GM20431 (cell line): ENCODE measurements around the gene UROC1.
"Not testable (repeated sequence)": the region's sequence is repeated elsewhere in the genome, so short reads cannot be mapped to it uniquely, and the experiment has no call there.

ENCODE experiments used
- in situ Hi-C: fragments of 300-500 bp; cut with MseI, MboI; formaldehyde crosslinking; loops from one replicate; pipeline ENCODE4 v1.15.0; 2020; ENCODE audit warnings: low sequenced_read_pairs; ENCODE audit not compliant: unreplicated experiment

UROC1 gene

GRCh38 chr3:126535636-126536035, 18.1 kb upstream of the UROC1 start:
- in situ Hi-C loops: no loop called here

GRCh38 chr3:126534716-126535115, 17.1 kb upstream of the UROC1 start:
- in situ Hi-C loops: not testable (repeated sequence)

GRCh38 chr3:126533506-126533905, 15.9 kb upstream of the UROC1 start:
- in situ Hi-C loops: no loop called here

- in situ Hi-C loops: no loop called here
Observed at GRCh38 chr3:126531051-126531330, 13.4 kb upstream of the UROC1 start.

- in situ Hi-C loops: no loop called here
Observed at GRCh38 chr3:126530171-126531050, 12.8 kb upstream of the UROC1 start.

- in situ Hi-C loops: no loop called here
Observed at GRCh38 chr3:126529585-126530170, 12.1 kb upstream of the UROC1 start.

- in situ Hi-C loops: no loop called here
Observed at GRCh38 chr3:126528800-126529541, 11.4 kb upstream of the UROC1 start.

- in situ Hi-C loops: no loop called here
Observed at GRCh38 chr3:126528419-126528799, 10.8 kb upstream of the UROC1 start.

GRCh38 chr3:126527455-126528211, 10.1 kb upstream of the UROC1 start:
- in situ Hi-C loops: no loop called here

- in situ Hi-C loops: no loop called here
Observed at GRCh38 chr3:126527006-126527405, 9.4 kb upstream of the UROC1 start.

- in situ Hi-C loops: no loop called here
Observed at GRCh38 chr3:126526668-126527005, 9.1 kb upstream of the UROC1 start.

- in situ Hi-C loops: no loop called here
Observed at GRCh38 chr3:126525853-126526667, 8.5 kb upstream of the UROC1 start.

- in situ Hi-C loops: no loop called here
Observed at GRCh38 chr3:126525091-126525852, 7.7 kb upstream of the UROC1 start.

- in situ Hi-C loops: no loop called here
Observed at GRCh38 chr3:126524429-126524988, 6.9 kb upstream of the UROC1 start.

- in situ Hi-C loops: no loop called here
Observed at GRCh38 chr3:126523745-126524428, 6.3 kb upstream of the UROC1 start, which contains the start of gene CHST13. Gene CHST13 (plus strand): TSS chr3:126524155. CDS start chr3:126524333, 178 bp downstream.

- in situ Hi-C loops: no loop called here
Observed at GRCh38 chr3:126522363-126522788, 4.8 kb upstream of the UROC1 start.

- in situ Hi-C loops: no loop called here
Observed at GRCh38 chr3:126521122-126521891, 3.7 kb upstream of the UROC1 start.
